Tibial nerve (tissue), 4 donors: ENCODE data around the gene CCDC63. TPM values are rescaled to one million over a fixed set of nuclear protein-coding genes. Genes with fewer than 3 reads are reported as not detected.

Source experiments
- DNase-seq, 2 donors: peaks; one replicate each; pipeline ENCODE4 v3.0.0-alpha.2; 2019; ENCODE audit warnings: low spot score in 2 of 2
- H3K27ac ChIP-seq, 4 donors: fragments of 200-600 bp; sonication (generic) in 3 of 4; one replicate each; pipeline ENCODE4 v1.5.1; 2017 to 2019; ENCODE audit warnings: mild to moderate bottlenecking in 1 of 4
- H3K27me3 ChIP-seq, 2 donors: fragments of 200-600 bp; sonication (generic) in 1 of 2; one replicate each; pipeline versions ENCODE4 v1.5.1 to v1.6.0; 2017 to 2019
- H3K36me3 ChIP-seq, 3 donors: fragments of 200-600 bp; sonication (generic); one replicate each; pipeline ENCODE4 v1.5.1; 2018 to 2019
- H3K4me1 ChIP-seq, 4 donors: fragments of 200-600 bp; sonication (generic) in 3 of 4; one replicate each; pipeline ENCODE4 v1.5.1; 2017 to 2019
- H3K4me3 ChIP-seq, 4 donors: fragments of 200-600 bp; sonication (generic) in 3 of 4; one replicate each; pipeline ENCODE4 v1.5.1; 2017 to 2019; ENCODE audit warnings: mild to moderate bottlenecking in 1 of 4, moderate library complexity in 1 of 4
- H3K9me3 ChIP-seq, 4 donors: fragments of 200-600 bp; sonication (generic) in 3 of 4; one replicate each; pipeline ENCODE4 v1.5.1; 2017 to 2019
- EP300 ChIP-seq, 2 donors: sonication (generic); formaldehyde crosslinking; IDR thresholded peaks; one replicate each; pipeline ENCODE4 v1.6.1; 2017; ENCODE audit warnings: antibody characterized with exemption in 2 of 2, mild to moderate bottlenecking in 1 of 2
- POLR2A ChIP-seq, 2 donors: fragments of 450-650 bp; IDR thresholded peaks; one replicate each; pipeline ENCODE4 v1.6.1; 2017; ENCODE audit warnings: antibody characterized with exemption in 2 of 2, mild to moderate bottlenecking in 2 of 2, moderate library complexity in 2 of 2
- WGBS, 2 donors: methylation state at CpG; one replicate each; pipeline ENCODE4 v1.1.5; 2018; 5-methylcytosine and 5-hydroxymethylcytosine counted together
- total RNA-seq, 4 donors: library from RNA; depleted of rRNA; stranded (reverse); fragments of >200 nt; gene quantifications; one replicate each; pipeline ENCODE4 v1.1.0, GENCODE V29; 2016
- TF ChIP-seq, protein P1 (sequence below), 5 experiments: fragments of 200-600 bp in 3 of 5; fragments of 450-650 bp in 2 of 5; sonication (generic) in 3 of 5; IDR thresholded peaks; one replicate each; pipeline ENCODE4 v1.5.1; 2016 to 2019; ENCODE audit warnings: antibody characterized with exemption in 5 of 5, mild to moderate bottlenecking in 3 of 5, moderate library complexity in 2 of 5

CCDC63 gene
- total RNA-seq, result not detected

DNA sequence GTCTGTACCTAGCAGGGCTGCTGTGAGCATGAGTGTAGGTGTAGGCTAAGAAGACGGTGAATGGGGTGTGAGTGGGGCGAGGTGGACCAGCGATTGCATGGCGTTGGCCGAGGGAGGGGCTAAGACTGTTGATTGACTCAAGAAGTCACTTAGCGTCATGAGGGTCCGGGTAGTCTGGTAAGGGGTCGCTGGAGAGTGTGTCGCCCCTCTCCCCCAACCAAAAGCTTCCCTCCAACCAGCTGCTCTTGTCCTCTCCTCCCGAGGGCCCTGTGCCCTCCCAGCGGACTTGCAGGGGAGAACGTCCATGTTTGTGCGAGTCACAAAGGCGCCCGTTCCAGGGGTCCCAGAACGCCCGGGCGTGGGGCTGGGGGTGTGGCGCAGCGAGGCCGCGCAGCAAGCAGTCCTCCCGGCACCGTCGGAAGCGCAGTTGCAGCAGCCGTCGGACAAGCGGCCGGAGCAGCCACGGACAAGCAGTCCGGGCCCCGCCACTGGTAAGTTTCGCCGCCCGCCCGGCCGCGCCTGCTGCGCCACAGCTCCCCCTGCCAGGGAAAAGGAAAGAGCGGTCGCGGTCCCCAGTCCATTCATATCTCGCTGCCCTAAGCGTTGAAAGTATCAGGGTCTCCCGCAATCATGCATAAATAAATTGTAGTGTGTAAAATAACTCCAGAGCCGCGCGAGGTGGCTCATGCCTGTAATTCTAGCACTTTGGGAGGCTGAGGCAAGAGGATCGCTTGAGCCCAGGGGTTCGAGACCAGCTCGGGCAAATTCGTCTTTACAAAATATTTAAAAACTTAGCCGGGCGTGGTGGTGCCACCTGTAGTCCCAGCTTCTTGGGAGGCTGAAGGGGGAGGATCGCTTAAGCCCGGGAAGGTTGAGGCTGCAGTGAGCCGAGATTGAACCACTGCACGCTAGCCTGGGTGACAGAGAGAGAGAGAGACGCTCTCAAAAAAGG lies at the start of gene CCDC63:
Gene CCDC63, plus strand, starts transcription at position 373 of the 952 bp plus-strand sequence. CDS start 5,968 bp downstream, outside the sequence.
- peak; percentile 20 to 29 for DNase-seq
- Histone ChIP-seq H3K27me3 (peaks cover 0 to 29% of the 10 kb centered on the region in 2 donors), H3K9me3 (no peaks in the 10 kb centered on the region), H3K4me3 (peak within 1 kb of the TSS in 2 of 4 donors; percentile 36 to 39), H3K36me3 (no peaks in the 10 kb centered on the region), H3K4me1 (peaks cover 0 to 7% (median 1%) of the 10 kb centered on the region in 4 donors), H3K27ac (no peak within 1 kb of the TSS)
- 23 to 24% methylated on average over 43 to 47 of the region's 60 CpGs for WGBS, 2 donors
- TF ChIP-seq, protein P1, sequence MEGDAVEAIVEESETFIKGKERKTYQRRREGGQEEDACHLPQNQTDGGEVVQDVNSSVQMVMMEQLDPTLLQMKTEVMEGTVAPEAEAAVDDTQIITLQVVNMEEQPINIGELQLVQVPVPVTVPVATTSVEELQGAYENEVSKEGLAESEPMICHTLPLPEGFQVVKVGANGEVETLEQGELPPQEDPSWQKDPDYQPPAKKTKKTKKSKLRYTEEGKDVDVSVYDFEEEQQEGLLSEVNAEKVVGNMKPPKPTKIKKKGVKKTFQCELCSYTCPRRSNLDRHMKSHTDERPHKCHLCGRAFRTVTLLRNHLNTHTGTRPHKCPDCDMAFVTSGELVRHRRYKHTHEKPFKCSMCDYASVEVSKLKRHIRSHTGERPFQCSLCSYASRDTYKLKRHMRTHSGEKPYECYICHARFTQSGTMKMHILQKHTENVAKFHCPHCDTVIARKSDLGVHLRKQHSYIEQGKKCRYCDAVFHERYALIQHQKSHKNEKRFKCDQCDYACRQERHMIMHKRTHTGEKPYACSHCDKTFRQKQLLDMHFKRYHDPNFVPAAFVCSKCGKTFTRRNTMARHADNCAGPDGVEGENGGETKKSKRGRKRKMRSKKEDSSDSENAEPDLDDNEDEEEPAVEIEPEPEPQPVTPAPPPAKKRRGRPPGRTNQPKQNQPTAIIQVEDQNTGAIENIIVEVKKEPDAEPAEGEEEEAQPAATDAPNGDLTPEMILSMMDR (IDR thresholded peaks at IDR 0.05), result peak in 3 of 5 experiments; percentile 25 to 38 (median 31)
- TF ChIP-seq EP300 (IDR thresholded peaks at IDR 0.05), result no peak

DNA sequence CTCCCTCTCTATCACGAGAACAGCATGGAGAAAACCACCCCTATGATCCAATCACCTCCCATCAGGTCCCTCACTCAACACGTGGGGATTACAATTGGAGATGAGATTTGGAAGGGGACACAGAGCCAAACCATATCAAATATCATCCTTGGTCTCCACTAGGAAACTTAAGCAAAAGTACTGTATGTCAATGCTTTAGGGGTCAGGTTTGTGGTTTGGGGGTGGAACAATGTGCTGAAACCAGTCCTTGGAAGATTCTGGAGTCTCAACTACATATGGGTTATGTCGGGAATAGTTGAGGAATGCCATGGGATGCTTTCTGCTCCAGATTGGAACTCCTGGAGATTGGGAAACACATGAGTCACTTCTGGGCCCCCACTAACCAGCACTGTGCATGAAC lies 48.3 kb upstream of the CCDC63 start:
- DNase-seq, result no peak
- no peaks in the 10 kb centered on the region for H3K36me3 ChIP-seq
- no peaks in the 10 kb centered on the region for H3K27me3 ChIP-seq
- no peak overlapping the region for H3K27ac ChIP-seq
- TF ChIP-seq, protein P1 (IDR thresholded peaks at IDR 0.05), result no peak
- TF ChIP-seq POLR2A (IDR thresholded peaks at IDR 0.05) (no peak), EP300 (IDR thresholded peaks at IDR 0.05) (no peak)
- H3K9me3 ChIP-seq, result peaks cover 0 to 21% (median 0%) of the 10 kb centered on the region in 4 donors
- H3K4me3 ChIP-seq, result no peak overlapping the region
- H3K4me1 ChIP-seq, result peaks cover 0 to 7% (median 0%) of the 10 kb centered on the region in 4 donors
- 56 to 64% methylated on average over 3 of the region's 3 CpGs for WGBS, 2 donors

DNA sequence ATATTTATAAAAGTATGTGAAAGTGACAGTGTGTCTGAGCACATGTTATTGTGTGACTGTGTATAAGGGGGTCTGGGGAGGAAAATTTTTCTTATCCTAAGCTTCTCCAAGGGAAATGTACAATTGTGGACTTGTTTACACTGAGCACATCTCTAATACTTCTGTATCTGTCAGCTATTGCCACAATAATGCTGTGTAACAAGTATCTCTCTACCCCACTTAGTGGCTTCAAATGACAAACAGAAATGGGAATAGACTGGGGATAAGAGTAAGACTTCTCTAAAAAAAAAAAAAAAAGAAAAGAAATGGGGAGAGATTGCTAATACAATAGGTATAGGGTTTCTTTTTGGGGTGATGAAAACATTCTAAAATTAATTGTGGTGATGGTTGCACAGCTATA lies 44.3 kb upstream of the CCDC63 start:
- no peaks in the 10 kb centered on the region for H3K36me3 ChIP-seq
- H3K4me3 ChIP-seq, result no peak overlapping the region
- no peaks in the 10 kb centered on the region for H3K4me1 ChIP-seq
- DNase-seq, result no peak
- no peak overlapping the region for H3K27ac ChIP-seq
- no peaks in the 10 kb centered on the region for H3K27me3 ChIP-seq
- peaks cover 0 to 33% (median 0%) of the 10 kb centered on the region in 4 donors for H3K9me3 ChIP-seq
- TF ChIP-seq EP300 (IDR thresholded peaks at IDR 0.05), result no peak
- TF ChIP-seq, protein P1 (IDR thresholded peaks at IDR 0.05), result no peak
- no peak for TF ChIP-seq POLR2A (IDR thresholded peaks at IDR 0.05)

DNA sequence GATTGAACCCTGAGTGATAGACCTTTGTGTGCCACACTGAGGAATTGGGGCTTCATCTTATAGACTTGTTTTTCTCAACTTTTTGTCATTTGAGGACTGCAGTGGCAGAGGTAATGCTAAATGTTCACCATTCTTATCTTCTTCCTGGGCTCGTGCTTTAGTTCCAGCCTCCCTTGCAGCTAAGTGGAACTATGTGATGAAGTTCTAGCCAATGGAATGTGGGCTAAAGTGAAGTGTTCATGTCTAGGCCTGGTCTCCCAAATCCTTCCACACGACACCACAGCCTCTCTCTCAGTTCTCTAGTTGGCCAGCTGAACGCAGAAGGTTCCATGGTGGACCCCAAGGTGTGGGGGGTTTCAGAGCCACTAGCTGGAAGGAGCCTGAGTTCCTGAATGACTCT lies 42.4 kb upstream of the CCDC63 start:
- WGBS, 2 donors, result 84 to 89% methylated on average over 3 of the region's 3 CpGs

More for the DNA sequence above, 42.4 kb upstream of the CCDC63 start:
- H3K9me3 ChIP-seq, result peaks cover 0 to 30% (median 0%) of the 10 kb centered on the region in 4 donors
- H3K36me3 ChIP-seq, result no peaks in the 10 kb centered on the region
- H3K27ac ChIP-seq, result no peak overlapping the region
- no peaks in the 10 kb centered on the region for H3K27me3 ChIP-seq
- no peaks in the 10 kb centered on the region for H3K4me1 ChIP-seq
- no peak overlapping the region for H3K4me3 ChIP-seq
- TF ChIP-seq, protein P1 (IDR thresholded peaks at IDR 0.05), result no peak
- no peak for TF ChIP-seq EP300 (IDR thresholded peaks at IDR 0.05)
- TF ChIP-seq POLR2A (IDR thresholded peaks at IDR 0.05), result no peak
- no peak for DNase-seq
